HG03571 (cell line): Measurements from ENCODE around the gene PTPRR.

ENCODE experiments used
- ATAC-seq: cut with Tn5 transposase; IDR thresholded peaks from one replicate; pipeline ENCODE4 v1.9.1; 2021; ENCODE audit not compliant: unreplicated experiment

The PTPRR gene

DNA sequence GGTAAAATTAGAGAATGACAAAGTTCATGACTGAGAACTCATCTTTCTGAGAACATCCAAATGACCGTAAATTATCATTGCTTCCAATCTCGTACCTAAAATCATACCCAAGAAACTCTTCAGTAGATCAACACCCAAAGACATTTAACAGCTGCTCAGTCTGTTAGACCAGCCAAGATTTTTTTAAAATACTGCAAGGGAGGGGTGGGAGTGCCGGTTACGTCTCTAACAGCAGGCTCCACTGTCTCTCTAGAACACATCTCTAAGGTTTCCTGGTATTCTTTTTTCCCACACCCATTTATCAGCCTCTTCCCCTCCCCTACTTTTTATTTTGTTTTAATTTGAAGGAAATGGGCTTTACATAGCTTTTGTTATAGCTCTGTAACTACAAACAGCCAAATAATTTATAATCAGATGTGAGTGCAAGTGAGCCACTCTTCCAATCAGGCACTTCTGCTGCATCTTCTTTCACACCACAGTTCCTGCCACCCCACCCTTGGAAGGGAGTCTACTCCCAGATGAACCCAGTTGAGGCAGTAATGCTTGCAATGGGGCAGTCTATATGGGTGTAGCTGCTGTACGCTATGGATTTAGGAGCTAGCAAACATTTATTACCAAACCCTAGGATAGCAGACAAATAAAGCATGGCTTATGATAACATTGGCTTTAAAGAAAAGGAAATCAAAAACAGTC, 305.2 kb downstream of the PTPRR start:
- ATAC-seq: no peak

GRCh38 chr12:70609739-70610491, 310.6 kb downstream of the PTPRR start:
- no peak for ATAC-seq

GRCh38 chr12:70609203-70609602, 311.3 kb downstream of the PTPRR start:
- no peak for ATAC-seq

GRCh38 chr12:70608184-70608583, 312.4 kb downstream of the PTPRR start:
- ATAC-seq: no peak

GRCh38 chr12:70607107-70607506, 313.4 kb downstream of the PTPRR start:
- no peak for ATAC-seq

- ATAC-seq: no peak
Measured at GRCh38 chr12:70605976-70606375, 314.6 kb downstream of the PTPRR start.

DNA sequence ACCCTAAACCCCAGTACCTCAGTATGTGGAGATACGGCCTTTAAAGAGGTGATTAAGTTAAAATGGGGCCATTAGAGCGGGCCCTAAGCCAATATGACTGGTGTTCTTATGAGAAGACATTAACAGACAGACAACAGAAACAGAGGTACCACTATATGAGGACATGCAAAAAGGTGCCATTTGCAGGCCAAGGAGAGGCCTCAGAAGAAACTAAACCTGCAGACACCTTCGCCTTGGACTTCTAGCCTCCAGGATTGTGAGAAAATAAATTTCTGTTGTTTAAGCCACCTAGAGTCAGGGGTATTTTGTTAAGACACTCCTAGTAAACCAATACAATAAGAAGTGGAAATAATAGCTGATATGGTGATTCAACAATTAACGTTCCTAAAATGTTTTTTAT, 315.9 kb downstream of the PTPRR start:
- no peak for ATAC-seq

- no peak for ATAC-seq
Measured at GRCh38 chr12:70603044-70603443, 317.5 kb downstream of the PTPRR start.

- ATAC-seq: no peak
Measured at GRCh38 chr12:70598467-70599193, 321.9 kb downstream of the PTPRR start.

GRCh38 chr12:70592664-70593063, 327.9 kb downstream of the PTPRR start:
- no peak for ATAC-seq

DNA sequence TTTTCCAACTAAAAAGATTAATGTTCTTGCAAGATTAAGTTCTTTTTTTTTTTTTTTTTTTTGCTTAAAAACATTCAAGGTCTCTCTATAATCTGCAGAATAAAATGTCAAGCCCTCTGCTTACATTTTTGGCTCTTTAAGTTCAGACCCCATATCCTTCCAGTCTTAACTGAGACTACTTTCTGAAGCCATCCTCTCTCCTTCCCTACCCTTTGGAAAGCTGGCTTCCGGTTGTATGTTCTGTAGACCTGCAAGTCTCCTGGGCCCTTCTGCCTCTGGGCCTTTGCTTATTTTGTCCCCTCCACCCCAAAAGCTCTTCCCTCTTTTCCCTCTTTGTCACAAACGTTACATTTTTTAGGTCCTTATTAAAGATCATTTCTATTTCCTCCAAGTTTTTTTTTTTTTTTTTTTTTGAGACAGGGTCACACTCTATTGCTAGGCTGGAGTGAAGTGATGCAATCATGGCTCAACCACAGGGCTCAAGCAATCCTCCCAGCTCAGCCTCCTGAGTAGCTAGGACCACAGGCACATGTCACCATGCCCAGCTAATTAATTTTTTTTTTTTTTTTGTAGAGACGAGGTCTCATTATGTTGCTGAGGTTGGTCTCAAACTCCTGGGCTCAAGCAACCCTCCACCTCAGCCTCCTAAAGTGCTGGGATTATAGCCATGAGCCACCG, 329.9 kb downstream of the PTPRR start:
- ATAC-seq: no peak

DNA sequence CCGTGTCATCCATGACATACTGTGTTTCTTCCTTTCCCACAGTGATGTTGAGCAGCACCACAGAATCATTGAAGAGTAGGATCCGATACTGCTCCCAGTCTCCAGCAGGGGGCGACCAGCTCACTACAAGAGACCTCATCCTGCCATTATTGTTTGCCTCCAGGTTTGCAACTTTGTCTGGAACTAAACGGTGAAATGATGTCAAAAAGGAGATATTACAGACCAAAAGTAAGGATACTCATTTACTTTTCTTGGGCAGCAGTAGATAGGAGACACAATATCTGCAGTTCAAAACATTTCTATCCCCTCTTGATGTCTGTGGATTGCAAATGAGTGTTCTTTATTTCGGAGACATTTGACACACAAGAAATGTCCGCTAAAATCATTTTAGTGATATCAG, 330.5 kb downstream of the PTPRR start:
- peak; percentile 96 for ATAC-seq
